ENCODE measurements around the gene SST.

DNA sequence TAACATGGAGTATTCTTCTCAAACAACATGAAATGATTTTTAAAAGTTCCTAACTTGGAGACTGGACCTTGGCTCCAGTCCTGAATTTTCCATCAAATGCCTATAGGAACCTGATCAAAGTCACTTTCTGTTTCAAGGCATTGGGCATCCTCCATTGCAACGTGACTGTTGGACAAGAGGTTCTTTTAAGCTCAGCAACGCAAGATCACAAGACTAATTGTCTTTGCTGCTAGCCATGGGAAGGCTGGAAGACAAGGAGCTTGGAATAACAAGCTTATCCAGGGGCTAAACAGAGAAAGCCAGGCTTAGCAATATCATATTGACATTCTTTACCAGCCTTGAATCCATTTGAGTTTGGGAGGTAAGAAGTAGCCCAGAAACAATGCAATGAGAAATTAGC, 48.3 kb downstream of the SST start:
- TF ChIP-seq, protein P1, sequence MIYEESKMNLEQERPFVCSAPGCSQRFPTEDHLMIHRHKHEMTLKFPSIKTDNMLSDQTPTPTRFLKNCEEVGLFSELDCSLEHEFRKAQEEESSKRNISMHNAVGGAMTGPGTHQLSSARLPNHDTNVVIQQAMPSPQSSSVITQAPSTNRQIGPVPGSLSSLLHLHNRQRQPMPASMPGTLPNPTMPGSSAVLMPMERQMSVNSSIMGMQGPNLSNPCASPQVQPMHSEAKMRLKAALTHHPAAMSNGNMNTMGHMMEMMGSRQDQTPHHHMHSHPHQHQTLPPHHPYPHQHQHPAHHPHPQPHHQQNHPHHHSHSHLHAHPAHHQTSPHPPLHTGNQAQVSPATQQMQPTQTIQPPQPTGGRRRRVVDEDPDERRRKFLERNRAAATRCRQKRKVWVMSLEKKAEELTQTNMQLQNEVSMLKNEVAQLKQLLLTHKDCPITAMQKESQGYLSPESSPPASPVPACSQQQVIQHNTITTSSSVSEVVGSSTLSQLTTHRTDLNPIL (CRISPR knock-in tag; IDR thresholded peaks at IDR 0.05; ENCODE audit: low read depth): no peak
- no peak for TF ChIP-seq RARB (CRISPR knock-in tag; IDR thresholded peaks at IDR 0.05)
- TF ChIP-seq ZNF70 (CRISPR knock-in tag; IDR thresholded peaks at IDR 0.05): no peak
- no peak for TF ChIP-seq TCF4 (CRISPR knock-in tag; IDR thresholded peaks at IDR 0.05; ENCODE audit: borderline replicate concordance)
- TF ChIP-seq, protein P2, sequence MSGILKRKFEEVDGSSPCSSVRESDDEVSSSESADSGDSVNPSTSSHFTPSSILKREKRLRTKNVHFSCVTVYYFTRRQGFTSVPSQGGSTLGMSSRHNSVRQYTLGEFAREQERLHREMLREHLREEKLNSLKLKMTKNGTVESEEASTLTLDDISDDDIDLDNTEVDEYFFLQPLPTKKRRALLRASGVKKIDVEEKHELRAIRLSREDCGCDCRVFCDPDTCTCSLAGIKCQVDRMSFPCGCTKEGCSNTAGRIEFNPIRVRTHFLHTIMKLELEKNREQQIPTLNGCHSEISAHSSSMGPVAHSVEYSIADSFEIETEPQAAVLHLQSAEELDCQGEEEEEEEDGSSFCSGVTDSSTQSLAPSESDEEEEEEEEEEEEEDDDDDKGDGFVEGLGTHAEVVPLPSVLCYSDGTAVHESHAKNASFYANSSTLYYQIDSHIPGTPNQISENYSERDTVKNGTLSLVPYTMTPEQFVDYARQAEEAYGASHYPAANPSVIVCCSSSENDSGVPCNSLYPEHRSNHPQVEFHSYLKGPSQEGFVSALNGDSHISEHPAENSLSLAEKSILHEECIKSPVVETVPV (CRISPR knock-in tag; IDR thresholded peaks at IDR 0.05): no peak
- TF ChIP-seq GLIS3 (CRISPR knock-in tag; IDR thresholded peaks at IDR 0.05): no peak
- TF ChIP-seq ZNF565 (CRISPR knock-in tag; conservative IDR thresholded peaks at IDR 0.05; ENCODE audit: low read depth): no peak
- no peak for TF ChIP-seq TOX (CRISPR knock-in tag; IDR thresholded peaks at IDR 0.05; ENCODE audit: borderline replicate concordance)
- no peak for TF ChIP-seq OSR1 (CRISPR knock-in tag; IDR thresholded peaks at IDR 0.05)
